ENCODE results near the gene TTLL5.
"Not testable (repeated sequence)": the region's sequence is repeated elsewhere in the genome, so short reads cannot be mapped to it uniquely, and the experiment has no call there.

Gene TTLL5

DNA sequence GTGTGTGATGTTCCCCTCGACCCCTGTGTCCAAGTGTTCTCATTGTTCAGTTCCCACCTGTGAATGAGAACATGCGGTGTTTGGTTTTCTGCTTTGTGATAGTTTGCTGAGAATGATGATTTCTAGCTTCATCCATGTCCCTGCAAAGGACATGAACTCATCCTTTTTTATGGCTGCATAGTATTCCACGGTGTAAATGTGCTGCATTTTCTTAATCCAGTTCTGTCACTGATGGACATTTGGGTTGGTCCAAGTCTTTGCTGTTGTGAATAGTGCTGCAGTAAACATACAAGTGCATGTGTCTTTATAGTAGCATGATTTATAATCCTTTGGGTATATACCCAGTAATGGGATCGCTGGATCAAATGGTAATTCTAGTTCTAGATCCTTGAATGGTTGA, 259.4 kb downstream of the TTLL5 start:
- DNase-seq = not testable (repeated sequence)

GRCh38 chr14:75925141-75925840, 264.2 kb downstream of the TTLL5 start:
- not testable (repeated sequence) for DNase-seq

DNA sequence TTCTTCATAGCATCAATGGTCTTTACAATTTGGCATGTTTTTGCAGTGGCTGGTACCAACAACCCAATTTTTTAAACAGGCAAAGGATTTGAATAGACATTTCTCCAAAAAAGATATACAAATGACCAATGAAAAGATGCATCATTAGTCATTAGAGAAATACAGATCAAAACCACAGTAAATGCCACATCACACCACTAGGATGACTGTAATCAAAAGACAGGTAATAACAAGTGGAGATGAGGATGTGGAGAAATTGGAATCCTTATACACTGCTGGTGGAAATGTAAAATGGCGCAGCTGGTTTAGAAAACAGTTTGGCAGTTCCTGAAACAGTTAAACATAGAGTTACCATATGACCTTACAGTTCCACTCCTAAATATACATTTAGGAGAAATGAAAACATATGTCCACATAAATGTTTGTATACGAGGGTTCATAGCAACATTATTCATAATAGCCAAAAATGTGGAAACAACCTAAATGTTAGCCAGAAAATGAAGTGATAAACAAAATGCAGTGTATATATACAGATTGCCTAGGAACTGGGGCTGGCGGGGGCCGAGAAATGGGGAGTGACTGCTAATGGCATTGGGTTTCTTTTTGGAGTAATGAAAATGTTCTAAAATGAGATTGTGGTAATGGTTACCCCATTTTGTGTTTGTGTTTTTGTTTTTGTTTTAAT, 265.5 kb downstream of the TTLL5 start:
- DNase-seq = no peak

GRCh38 chr14:75927564-75928087, 266.6 kb downstream of the TTLL5 start:
- no peak for DNase-seq

DNA sequence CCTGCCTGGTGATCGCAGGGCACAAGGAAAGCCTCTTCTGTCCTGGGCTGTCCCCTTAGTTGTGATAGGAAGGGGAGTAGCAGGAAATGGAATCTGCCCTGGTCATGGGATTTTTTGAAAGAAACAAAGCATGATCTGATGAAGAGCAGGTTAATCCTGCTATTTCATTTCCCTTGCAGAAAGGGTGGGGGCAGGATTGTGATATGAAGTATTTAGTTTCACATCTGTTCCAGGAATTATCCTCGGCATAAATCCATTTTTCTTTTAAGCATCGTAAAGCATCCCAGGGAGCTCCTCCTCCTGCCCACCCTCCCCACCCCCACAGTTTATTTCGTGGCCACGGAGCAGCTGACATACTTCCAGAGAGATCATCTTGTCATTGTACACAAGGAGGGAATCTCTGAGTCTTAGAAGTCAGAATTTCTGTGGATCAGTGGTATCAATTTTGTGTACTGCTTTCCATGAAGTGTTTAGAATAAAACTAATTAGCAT, 267.7 kb downstream of the TTLL5 start:
- DNase-seq = no peak

DNA sequence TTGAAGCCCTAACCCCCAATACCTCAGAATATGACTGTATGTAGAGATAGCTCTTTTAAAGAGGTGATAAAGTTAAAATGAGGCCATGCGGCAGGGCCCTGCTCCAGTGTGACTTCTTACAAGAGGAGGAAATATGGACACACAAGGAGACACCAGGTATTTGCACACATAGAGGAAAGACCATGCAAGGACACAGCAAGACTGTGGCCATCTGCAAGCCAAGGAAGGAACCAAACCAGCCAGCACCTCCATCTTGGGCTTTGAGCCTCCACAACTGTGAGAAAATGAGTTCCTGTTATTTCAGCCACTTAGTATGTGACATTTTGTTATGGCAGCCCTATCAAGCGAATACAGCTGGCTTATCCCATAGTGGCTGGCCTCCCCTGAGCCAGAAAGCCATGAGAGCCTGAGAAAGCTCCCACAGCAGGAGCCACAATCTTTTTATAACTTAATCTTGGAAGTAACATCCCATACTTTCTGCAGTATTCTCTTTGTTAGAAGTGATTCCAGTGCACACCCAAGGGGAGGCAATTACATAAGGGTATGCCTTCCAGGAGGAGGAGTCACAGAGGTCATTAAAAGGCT, 272.8 kb downstream of the TTLL5 start:
- DNase-seq = no peak

DNA sequence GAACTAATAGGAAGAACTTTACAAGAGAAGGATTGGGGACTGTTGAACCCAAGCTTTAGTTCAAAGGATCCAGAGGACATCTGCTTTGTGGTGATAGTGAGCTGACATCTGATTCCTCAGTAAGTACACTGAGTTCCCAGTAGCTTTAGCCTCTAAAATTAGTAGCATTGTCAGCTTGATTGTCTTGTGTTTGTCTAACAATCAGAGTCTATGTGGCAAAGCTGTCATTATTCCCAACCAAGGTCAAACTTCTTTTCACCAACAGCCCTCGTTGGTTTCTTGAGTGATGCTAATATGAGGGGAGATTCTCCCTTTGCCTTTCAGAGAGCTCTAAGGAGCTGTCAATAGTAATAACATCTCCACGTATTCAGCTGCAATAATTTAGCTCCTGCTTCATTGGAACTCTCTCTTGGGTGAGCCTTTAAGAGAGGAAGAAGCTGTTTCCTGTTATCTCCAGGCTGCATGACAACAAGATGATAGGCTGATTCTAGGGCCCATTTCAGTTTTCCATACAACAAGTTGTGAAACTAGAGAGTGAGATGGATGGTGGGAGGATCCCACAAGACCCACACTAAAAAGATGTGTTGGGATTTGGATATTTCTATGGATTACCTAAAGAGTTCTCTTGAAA, 274.1 kb downstream of the TTLL5 start:
- no peak for DNase-seq

DNA sequence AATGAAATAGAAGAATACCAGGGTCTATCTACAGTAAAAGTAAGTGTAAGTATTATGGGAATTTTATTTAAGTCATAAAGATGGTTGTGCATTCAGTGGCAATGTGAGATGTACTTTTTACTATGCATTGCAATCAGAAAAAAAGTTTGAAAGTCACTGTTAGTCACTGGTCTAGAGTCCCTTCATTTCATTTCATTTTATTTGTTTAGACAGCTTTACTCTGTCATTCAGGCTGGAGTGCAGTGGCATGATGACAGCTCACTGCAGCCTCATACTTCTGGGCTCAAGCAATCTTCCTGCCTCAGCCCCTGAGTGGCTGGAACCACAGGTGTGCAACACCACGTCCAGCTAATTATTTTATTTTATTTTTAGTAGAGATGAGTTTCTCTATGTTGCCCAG, 278.2 kb downstream of the TTLL5 start:
- no peak for DNase-seq

DNA sequence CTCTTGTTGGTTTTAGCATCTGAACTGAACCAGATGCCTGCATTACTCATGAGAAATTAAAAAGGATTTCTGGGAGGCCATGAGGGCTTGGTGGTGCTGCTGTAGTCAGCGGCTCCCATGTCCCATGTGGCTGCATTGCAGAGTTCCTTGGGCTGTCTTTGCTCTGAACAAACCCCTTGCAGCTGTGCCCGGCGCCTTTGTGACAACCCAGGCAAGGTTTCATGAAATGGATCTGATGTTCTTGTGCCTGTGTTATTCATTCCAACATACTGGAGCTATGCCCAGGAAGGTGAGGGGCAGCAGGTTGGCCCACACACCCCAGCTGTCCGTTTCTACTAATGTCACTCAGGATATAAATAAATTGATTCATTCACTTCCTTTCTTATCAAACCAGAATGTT, 280.0 kb downstream of the TTLL5 start:
- DNase-seq = no peak

DNA sequence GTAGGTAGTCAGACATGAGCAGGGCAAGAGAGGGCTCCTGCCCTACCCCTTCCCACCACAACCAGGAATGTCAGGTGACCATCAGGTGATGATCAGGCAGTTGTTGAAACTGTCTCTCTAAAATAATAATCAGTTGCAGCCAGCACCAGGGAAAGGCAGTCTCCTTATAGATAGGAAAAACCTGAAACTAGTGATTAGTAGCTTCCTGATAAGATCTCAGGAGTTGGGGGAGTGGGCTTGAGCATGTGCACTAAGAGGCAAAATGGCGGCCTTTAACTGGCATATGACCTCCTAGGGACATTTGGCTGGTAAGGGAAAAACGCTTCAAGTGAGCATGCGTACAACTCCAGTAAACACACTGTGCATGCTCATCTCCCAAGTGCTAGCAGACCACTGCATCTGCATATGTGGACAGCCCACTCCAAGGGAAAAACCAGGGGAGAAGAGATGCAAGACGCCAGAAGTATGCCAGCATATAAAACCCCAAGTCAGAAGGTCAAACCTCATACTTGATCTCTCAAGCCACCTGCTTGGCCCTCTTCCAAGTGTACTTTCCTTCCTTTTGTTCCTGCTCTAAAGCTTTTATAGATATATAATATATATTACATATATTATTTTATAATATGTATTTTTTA, 283.7 kb downstream of the TTLL5 start:
- DNase-seq = no peak

GRCh38 chr14:75946785-75947184, 285.7 kb downstream of the TTLL5 start:
- no peak for DNase-seq

DNA sequence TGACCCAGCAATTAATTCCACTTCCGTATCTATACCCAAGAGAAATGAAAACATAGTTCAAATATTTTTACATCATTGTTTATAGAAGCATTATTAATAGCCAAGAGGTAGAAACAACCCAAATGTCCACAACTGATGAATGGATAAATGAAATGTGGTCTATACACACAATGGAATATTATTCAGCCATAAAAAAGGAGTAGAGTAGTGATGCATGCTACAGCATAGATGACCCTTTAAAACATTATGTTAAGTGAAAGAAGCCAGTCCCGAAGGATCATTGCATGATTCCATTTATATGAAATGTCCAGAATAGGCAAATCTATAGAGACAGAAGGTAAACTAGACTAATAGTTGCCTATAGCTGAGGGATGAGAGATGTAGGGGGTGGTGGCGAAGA, 291.4 kb downstream of the TTLL5 start:
- DNase-seq = no peak

- no peak for DNase-seq
Measured at GRCh38 chr14:75959031-75959430, 298.0 kb downstream of the TTLL5 start.

GRCh38 chr14:75960231-75960630, 299.2 kb downstream of the TTLL5 start:
- no peak for DNase-seq

DNA sequence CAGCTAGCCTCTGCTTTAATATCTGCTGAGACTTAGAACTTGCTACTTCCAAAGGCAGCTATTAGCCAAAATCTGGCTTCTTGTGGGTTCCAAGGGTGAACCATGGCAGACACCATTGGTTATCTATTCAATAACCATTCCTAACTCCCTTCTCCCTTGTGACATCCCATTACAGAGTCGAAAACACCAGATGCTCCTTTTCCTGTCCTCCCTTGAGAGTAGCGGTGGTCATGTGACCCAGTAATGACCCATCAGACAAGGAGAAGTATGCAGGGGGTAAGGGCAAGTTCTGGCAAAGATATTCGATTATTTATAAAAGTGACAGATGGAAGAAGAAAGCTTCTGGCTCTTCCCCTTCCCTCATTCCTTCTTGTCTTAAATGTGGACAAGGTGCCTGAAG, 300.6 kb downstream of the TTLL5 start:
- no peak for DNase-seq

DNA sequence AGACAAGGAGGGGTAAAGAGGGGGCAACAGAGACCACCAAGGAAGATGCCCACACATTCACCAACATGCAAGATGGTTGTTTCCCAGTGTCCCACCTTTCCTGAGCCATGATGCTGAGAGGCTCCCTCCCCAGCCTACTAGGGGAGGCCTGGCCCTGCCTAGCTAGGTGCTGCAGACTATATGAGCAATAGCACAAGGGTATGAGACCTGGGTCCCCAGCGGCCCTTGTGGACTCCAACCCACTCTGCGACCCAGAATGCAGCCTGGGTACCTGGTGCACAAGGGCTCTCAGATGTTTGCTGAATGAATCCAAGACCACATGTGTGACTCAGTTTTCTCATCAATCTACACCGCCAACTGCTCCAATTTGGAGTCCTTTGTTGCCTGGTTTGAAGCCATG, 306.8 kb downstream of the TTLL5 start:
- no peak for DNase-seq

GRCh38 chr14:75968456-75968855, 307.4 kb downstream of the TTLL5 start:
- no peak for DNase-seq

DNA sequence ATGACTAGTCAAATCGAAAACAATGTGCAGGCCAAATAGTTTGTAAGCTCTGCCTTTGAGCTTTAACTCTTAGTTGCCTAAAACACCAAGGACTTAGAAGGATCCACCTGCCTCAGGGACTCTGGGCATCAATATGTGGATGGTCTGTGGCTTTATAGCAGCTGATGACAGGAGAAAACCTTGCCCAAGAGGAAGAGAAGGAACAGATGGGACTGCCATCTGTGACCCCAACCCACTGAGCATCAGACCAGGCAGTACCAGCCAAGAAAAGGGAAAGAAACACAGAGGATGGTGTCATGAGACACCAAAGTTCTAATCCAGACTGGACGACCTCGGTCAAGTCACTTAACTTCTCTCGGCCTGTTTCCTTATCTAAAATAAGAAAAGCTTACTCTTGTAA, 308.1 kb downstream of the TTLL5 start:
- no peak for DNase-seq

DNA sequence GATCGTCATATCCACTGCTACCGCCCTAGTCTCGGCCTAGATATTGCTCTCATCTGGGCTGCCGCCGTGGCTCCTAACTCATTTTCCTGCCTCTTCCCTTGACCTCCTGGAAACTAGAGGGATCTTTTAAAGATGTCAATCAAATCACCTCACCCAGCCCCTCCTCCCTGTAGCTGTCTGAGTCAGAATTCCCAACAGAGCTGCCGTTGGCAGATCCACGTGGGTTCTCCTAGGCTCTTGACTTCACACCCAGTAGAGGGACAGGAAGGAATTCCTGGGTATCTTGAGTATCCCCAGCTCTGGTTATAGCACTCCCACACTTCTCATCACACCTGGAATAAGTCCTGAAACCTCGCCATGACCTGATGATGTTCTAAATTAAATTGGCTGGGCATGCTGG, 308.8 kb downstream of the TTLL5 start:
- DNase-seq = no peak

GRCh38 chr14:75970989-75971388, 309.9 kb downstream of the TTLL5 start:
- DNase-seq = no peak

GRCh38 chr14:75971509-75971908, 310.5 kb downstream of the TTLL5 start:
- no peak for DNase-seq

GRCh38 chr14:75972801-75973421, 311.9 kb downstream of the TTLL5 start:
- DNase-seq = no peak

Measured in NCI-H1092 treated with DMSO at 0.1 percent for 48 hours (cell line).